ENCODE results near the gene NELL2. TPM values are rescaled to one million over a fixed set of nuclear protein-coding genes. Genes with fewer than 3 reads are reported as not detected.

NELL2 gene
- polyA plus RNA-seq, 3 donors, result 0.09 to 0.98 (median 0.39) TPM

DNA sequence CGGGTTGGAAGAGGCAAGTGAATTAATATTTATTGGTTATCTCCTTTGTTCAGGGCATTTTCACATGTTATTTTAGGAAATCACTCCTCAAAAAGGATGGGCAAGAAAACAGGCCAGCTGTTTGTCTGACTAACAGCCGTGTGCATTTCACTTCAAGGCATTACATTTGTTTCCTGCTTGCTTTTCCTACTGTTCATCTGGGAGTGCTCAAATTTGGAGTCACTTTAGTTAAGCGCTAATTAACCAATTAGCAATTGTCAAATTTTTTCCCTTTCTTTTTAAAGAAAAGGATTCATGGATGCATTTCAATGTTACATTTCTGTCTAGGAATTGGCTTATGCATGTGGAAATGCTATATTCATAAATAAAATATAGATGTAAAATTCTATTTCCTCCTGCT, 415.9 kb downstream of the NELL2 start:
- no peak overlapping the region for H2AFZ ChIP-seq (ENCODE audit: insufficient read depth, low read depth, low read length, poor library complexity, severe bottlenecking)
- no peaks in the 10 kb centered on the region for H3K27me3 ChIP-seq (ENCODE audit: control insufficient read depth in 2 of 2, insufficient read depth in 2 of 2, low read length in 2 of 2)
- no CpG with 5 or more reads among the region's 3 CpGs for WGBS (ENCODE audit: insufficient coverage)
- H3K4me1 ChIP-seq (ENCODE audit: control insufficient read depth in 1 of 2, insufficient read depth in 2 of 2, low read length in 2 of 2), result no peaks in the 10 kb centered on the region
- no peaks in the 10 kb centered on the region for H4K20me1 ChIP-seq (ENCODE audit: insufficient read depth, low read length)
- H3K9me3 ChIP-seq (replicated peaks in 1 of 2; ENCODE audit: control insufficient read depth in 1 of 2, insufficient read depth in 1 of 2, low read length in 2 of 2), result peaks cover 0 to 3% of the 10 kb centered on the region in 2 donors
- TF ChIP-seq, protein P1, sequence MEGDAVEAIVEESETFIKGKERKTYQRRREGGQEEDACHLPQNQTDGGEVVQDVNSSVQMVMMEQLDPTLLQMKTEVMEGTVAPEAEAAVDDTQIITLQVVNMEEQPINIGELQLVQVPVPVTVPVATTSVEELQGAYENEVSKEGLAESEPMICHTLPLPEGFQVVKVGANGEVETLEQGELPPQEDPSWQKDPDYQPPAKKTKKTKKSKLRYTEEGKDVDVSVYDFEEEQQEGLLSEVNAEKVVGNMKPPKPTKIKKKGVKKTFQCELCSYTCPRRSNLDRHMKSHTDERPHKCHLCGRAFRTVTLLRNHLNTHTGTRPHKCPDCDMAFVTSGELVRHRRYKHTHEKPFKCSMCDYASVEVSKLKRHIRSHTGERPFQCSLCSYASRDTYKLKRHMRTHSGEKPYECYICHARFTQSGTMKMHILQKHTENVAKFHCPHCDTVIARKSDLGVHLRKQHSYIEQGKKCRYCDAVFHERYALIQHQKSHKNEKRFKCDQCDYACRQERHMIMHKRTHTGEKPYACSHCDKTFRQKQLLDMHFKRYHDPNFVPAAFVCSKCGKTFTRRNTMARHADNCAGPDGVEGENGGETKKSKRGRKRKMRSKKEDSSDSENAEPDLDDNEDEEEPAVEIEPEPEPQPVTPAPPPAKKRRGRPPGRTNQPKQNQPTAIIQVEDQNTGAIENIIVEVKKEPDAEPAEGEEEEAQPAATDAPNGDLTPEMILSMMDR (IDR thresholded peaks at IDR 0.05), result no peak
- Mint-ChIP-seq H3K4me3 (no peak overlapping the region), H3K27me3 (ENCODE audit: low read depth in 3 of 3) (no peaks in the 10 kb centered on the region), H3K36me3 (no peaks in the 10 kb centered on the region), H3K9me3 (peaks cover 0 to 5% (median 2%) of the 10 kb centered on the region in 7 donors), H3K27ac (no peak overlapping the region), H3K4me1 (no peaks in the 10 kb centered on the region)
- no peaks in the 10 kb centered on the region for H3K36me3 ChIP-seq (replicated peaks in 1 of 2; ENCODE audit: control insufficient read depth in 1 of 2, insufficient read depth in 2 of 2, low read length in 2 of 2)
- H3K4me2 ChIP-seq (replicated peaks; ENCODE audit: extremely low read depth, low read length, poor library complexity, severe bottlenecking), result no peak overlapping the region
- no peak for DNase-seq
- intact Hi-C loops (cut with micrococcal nuclease), result no loop called here
- no peak overlapping the region for H3K27ac ChIP-seq (ENCODE audit: low read depth in 1 of 2, low read length in 2 of 2)
- no peak overlapping the region for H3K4me3 ChIP-seq (replicated peaks in 1 of 3; ENCODE audit: low read depth in 2 of 3, low read length in 3 of 3)
- H3K79me2 ChIP-seq (ENCODE audit: insufficient read depth, low read length), result no peaks in the 10 kb centered on the region
- H3K9ac ChIP-seq (ENCODE audit: insufficient read depth, low read length, poor library complexity, severe bottlenecking), result no peak overlapping the region

DNA sequence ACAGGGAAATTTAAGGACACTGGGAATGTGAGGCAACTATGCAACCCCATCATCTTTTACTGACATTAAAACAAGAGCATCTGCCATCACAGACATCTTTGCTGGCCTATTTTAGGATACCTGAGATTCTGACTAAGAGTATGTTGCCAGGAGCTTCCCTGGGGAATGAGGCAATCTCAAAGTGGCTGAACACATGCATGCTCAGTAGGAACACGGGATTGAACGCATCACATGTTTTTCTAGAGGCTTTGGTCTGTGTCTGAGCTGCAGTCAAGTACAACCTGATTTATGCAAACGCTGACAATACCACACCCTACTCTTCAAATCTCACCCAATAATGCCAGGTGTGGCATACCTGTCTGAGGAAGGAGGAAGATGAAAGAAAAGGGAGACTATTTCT, 416.5 kb downstream of the NELL2 start:
- Mint-ChIP-seq H3K27me3 (ENCODE audit: low read depth in 3 of 3) (no peaks in the 10 kb centered on the region), H3K9me3 (peaks cover 0 to 5% (median 0%) of the 10 kb centered on the region in 7 donors), H3K36me3 (no peaks in the 10 kb centered on the region), H3K4me1 (no peaks in the 10 kb centered on the region), H3K4me3 (no peak overlapping the region), H3K27ac (no peak overlapping the region)
- no peaks in the 10 kb centered on the region for H3K27me3 ChIP-seq (ENCODE audit: control insufficient read depth in 2 of 2, insufficient read depth in 2 of 2, low read length in 2 of 2)
- intact Hi-C loops (cut with micrococcal nuclease), result no loop called here
- TF ChIP-seq, protein P1 (IDR thresholded peaks at IDR 0.05), result no peak
- H3K27ac ChIP-seq (ENCODE audit: low read depth in 1 of 2, low read length in 2 of 2), result no peak overlapping the region
- no CpG with 5 or more reads among the region's 3 CpGs for WGBS (ENCODE audit: insufficient coverage)
- no peak for DNase-seq
- H4K20me1 ChIP-seq (ENCODE audit: insufficient read depth, low read length), result no peaks in the 10 kb centered on the region
- no peak overlapping the region for H3K4me3 ChIP-seq (replicated peaks in 1 of 3; ENCODE audit: low read depth in 2 of 3, low read length in 3 of 3)
- no peak overlapping the region for H3K4me2 ChIP-seq (replicated peaks; ENCODE audit: extremely low read depth, low read length, poor library complexity, severe bottlenecking)
- no peak overlapping the region for H3K9ac ChIP-seq (ENCODE audit: insufficient read depth, low read length, poor library complexity, severe bottlenecking)
- no peak overlapping the region for H2AFZ ChIP-seq (ENCODE audit: insufficient read depth, low read depth, low read length, poor library complexity, severe bottlenecking)
- H3K4me1 ChIP-seq (ENCODE audit: control insufficient read depth in 1 of 2, insufficient read depth in 2 of 2, low read length in 2 of 2), result no peaks in the 10 kb centered on the region
- no peaks in the 10 kb centered on the region for H3K79me2 ChIP-seq (ENCODE audit: insufficient read depth, low read length)
- no peaks in the 10 kb centered on the region for H3K36me3 ChIP-seq (replicated peaks in 1 of 2; ENCODE audit: control insufficient read depth in 1 of 2, insufficient read depth in 2 of 2, low read length in 2 of 2)
- peaks cover 0 to 3% of the 10 kb centered on the region in 2 donors for H3K9me3 ChIP-seq (replicated peaks in 1 of 2; ENCODE audit: control insufficient read depth in 1 of 2, insufficient read depth in 1 of 2, low read length in 2 of 2)

Small RNAs within 50 kb of the gene (small RNA-seq; reads per million reads assigned to genes)
- not detected for gene RF00019 (ENCODE audit: insufficient read length, low read depth)

Other genes starting within 250 kb of the NELL2 start
- not detected for gene DBX2, start 174.8 kb upstream of the NELL2 start, polyA plus RNA-seq

Data from CD14-positive monocyte (primary cell).